WTC11 (cell line): Measurements from ENCODE around the gene MRS2.

ENCODE experiments used
- CTCF ChIP-seq: fragments of 200-600 bp; IDR thresholded peaks from 2 replicates; pipeline ENCODE4 v1.8.0; 2022; ENCODE audit warnings: antibody characterized with exemption
- USF2 ChIP-seq: sonication (generic); formaldehyde crosslinking; IDR thresholded peaks from 2 replicates; pipeline ENCODE4 v1.8.1; 2023; ENCODE audit warnings: mild to moderate bottlenecking, missing genetic modification reagents, moderate library complexity
- TF ChIP-seq, protein P1 (sequence below): sonication (generic); formaldehyde crosslinking; conservative IDR thresholded peaks from 2 replicates; pipeline ENCODE4 v1.8.1; 2022; ENCODE audit warnings: mild to moderate bottlenecking, missing genetic modification reagents

DNA sequence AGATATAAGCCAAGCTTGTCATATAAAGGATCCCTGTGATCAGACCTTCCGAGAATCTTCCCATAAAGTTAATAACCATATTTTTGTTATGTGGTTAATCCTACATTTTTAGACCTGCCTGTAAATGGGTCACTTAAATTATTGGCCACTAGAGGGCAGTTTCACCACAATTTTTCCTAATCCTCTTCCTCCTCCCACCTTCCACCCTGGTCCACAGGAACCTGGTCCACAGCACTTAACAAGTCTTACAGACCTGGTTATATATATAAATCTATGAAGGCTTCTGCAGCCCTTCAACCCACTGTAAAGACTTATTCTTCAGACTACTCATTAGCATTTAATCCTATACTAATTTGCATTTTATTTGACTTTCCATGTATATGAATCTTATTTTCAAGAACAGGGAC, 28.3 kb downstream of the MRS2 start:
- TF ChIP-seq, protein P1, sequence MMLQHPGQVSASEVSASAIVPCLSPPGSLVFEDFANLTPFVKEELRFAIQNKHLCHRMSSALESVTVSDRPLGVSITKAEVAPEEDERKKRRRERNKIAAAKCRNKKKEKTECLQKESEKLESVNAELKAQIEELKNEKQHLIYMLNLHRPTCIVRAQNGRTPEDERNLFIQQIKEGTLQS = no peak
- TF ChIP-seq CTCF = 0 out of 2 replicates have a peak, but pooled peaks have one; percentile 42
- no peak for TF ChIP-seq USF2 (CRISPR knock-in tag)
